ENCODE results near the gene LRTM1. TPM values are rescaled to one million over a fixed set of nuclear protein-coding genes. Genes with fewer than 3 reads are reported as not detected.

LRTM1 gene
- total RNA-seq, 1 experiment from 2014 or later, result not detected

- H3K4me3 Mint-ChIP-seq, result no peak overlapping the region
- Histone ChIP-seq H4K5ac (ENCODE audit: insufficient read length, low read depth, low read length) (no peak overlapping the region), H2BK5ac (ENCODE audit: insufficient read length, low read length) (no peak overlapping the region), H4K20me1 (ENCODE audit: control insufficient read depth, insufficient read depth, insufficient read length) (no peaks in the 10 kb centered on the region), H2AFZ (ENCODE audit: low read length) (no peak overlapping the region), H3K27me3 (ENCODE audit: insufficient read depth, low read length) (no peaks in the 10 kb centered on the region), H3K23me2 (ENCODE audit: insufficient read length, low read depth, low read length, poor library complexity, severe bottlenecking) (no peaks in the 10 kb centered on the region), H3T11ph (ENCODE audit: low read length) (no peak overlapping the region), H3K23ac (ENCODE audit: insufficient read length, low read depth, low read length) (no peak overlapping the region), H3K4ac (ENCODE audit: low read depth, low read length) (no peak overlapping the region), H3K79me2 (ENCODE audit: insufficient read depth, low read length) (no peaks in the 10 kb centered on the region), H3K4me2 (ENCODE audit: insufficient read depth, insufficient read length, low read length) (no peak overlapping the region), H3K18ac (ENCODE audit: insufficient read length, low read depth, low read length) (no peak overlapping the region), H3K56ac (ENCODE audit: insufficient read length, low read depth, low read length) (no peak overlapping the region), H2BK20ac (ENCODE audit: low read depth, low read length, poor library complexity, severe bottlenecking) (no peak overlapping the region), H2BK12ac (ENCODE audit: insufficient read length, low read depth, low read length) (no peak overlapping the region), H3K27ac (ENCODE audit: insufficient read length, low read depth, low read length) (no peak overlapping the region), H3K9me3 (ENCODE audit: control insufficient read depth, low read depth, low read length) (peaks cover 2% of the 10 kb centered on the region), H2BK120ac (ENCODE audit: low read depth, low read length, poor library complexity, severe bottlenecking) (no peak overlapping the region), H4K8ac (replicated peaks; ENCODE audit: insufficient read length, low read depth, low read length) (no peak overlapping the region), H3K9ac (ENCODE audit: extremely low read depth, insufficient read length, low read length) (no peak overlapping the region), H3K79me1 (ENCODE audit: insufficient read depth, low read depth, low read length, poor library complexity, severe bottlenecking) (no peaks in the 10 kb centered on the region), H4K91ac (ENCODE audit: insufficient read length, low read depth, low read length) (no peak overlapping the region), H3K14ac (ENCODE audit: insufficient read depth, low read length) (no peak overlapping the region), H3K4me1 (ENCODE audit: insufficient read depth, low read length) (no peaks in the 10 kb centered on the region), H2BK15ac (ENCODE audit: low read depth, low read length) (no peak overlapping the region), H2AK5ac (ENCODE audit: insufficient read length, low read length) (no peak overlapping the region)
- H3K9me3 Mint-ChIP-seq, result peaks cover 3 to 5% of the 10 kb centered on the region in 2 experiments; a peak in 2 of 5 replicates
- H3K36me3 Mint-ChIP-seq (ENCODE audit: insufficient read depth in 1 of 3, low read depth in 3 of 3), result peaks cover 6 to 10% (median 8%) of the 10 kb centered on the region in 3 experiments; a peak in 6 of 7 replicates
- no peak for TF ChIP-seq CTCF (conservative IDR thresholded peaks at IDR 0.05)
- H3K27me3 Mint-ChIP-seq (ENCODE audit: low read depth), result no peaks in the 10 kb centered on the region
- WGBS (ENCODE audit: extremely low coverage, insufficient read length, low lambda C conversion rate), result no CpG with 5 or more reads among the region's 2 CpGs
- no peak overlapping the region for H3K27ac Mint-ChIP-seq
- no peak for DNase-seq
- H3K4me1 Mint-ChIP-seq, result no peaks in the 10 kb centered on the region
These were observed 10.7 kb downstream of the LRTM1 start for GRCh38 chr3:54917174-54917573.

Measured in H9 (cell line).